Vagina (tissue), 2 donors: ENCODE data around the gene TMEM39B.

Experiments used
- POLR2A ChIP-seq, 2 donors: fragments of 450-650 bp; IDR thresholded peaks; one replicate each; pipeline ENCODE4 v1.6.1; 2017; ENCODE audit warnings: antibody characterized with exemption in 2 of 2, mild to moderate bottlenecking in 2 of 2, moderate library complexity in 2 of 2
- POLR2AphosphoS5 ChIP-seq, 2 donors: sonication (generic); formaldehyde crosslinking; IDR thresholded peaks; one replicate each; pipeline ENCODE4 v1.9.0; 2017; ENCODE audit warnings: antibody characterized with exemption in 2 of 2, mild to moderate bottlenecking in 2 of 2, low read depth in 1 of 2; ENCODE audit not compliant: insufficient read depth in 1 of 2
- TF ChIP-seq, protein P1 (sequence below), 3 experiments: fragments of 450-650 bp in 2 of 3; fragments of 200-600 bp in 1 of 3; sonication (generic) in 1 of 3; IDR thresholded peaks; one replicate each; pipeline ENCODE4 v1.5.1; 2017 to 2019; ENCODE audit warnings: antibody characterized with exemption in 3 of 3, mild to moderate bottlenecking in 2 of 3, moderate library complexity in 2 of 3

DNA sequence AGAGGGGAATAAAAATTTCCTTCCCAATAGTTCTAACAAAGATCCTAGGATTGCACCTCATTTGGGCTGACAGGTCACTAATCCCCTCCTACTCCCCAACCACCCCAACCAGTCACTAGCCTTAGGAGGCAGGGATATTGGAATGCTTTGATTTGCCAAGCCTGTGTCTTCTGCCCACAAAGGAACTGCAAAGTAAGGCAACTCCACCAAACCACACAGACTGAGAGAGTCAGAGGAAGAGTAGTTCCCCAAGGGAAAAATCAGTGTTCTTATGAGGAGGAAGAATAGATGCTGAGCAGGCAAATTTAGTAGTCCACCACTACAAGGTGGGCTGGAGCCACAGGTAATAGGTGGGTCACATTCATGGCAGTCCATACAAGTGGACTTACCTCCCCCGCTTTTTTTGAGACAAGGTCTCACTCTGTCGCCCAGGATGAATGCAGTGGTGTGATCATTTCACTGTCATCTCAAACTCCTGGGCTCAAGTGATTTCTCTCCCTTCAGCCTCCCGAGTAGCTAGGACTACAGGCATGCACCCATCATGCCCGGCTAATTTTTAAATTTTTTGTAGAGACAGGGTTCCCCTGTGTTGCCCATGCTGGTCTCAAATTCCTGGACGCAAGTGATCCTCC, 3.7 kb upstream of the TMEM39B start:
- TF ChIP-seq, protein P1, sequence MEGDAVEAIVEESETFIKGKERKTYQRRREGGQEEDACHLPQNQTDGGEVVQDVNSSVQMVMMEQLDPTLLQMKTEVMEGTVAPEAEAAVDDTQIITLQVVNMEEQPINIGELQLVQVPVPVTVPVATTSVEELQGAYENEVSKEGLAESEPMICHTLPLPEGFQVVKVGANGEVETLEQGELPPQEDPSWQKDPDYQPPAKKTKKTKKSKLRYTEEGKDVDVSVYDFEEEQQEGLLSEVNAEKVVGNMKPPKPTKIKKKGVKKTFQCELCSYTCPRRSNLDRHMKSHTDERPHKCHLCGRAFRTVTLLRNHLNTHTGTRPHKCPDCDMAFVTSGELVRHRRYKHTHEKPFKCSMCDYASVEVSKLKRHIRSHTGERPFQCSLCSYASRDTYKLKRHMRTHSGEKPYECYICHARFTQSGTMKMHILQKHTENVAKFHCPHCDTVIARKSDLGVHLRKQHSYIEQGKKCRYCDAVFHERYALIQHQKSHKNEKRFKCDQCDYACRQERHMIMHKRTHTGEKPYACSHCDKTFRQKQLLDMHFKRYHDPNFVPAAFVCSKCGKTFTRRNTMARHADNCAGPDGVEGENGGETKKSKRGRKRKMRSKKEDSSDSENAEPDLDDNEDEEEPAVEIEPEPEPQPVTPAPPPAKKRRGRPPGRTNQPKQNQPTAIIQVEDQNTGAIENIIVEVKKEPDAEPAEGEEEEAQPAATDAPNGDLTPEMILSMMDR (IDR thresholded peaks at IDR 0.05): no peak
- TF ChIP-seq POLR2A (IDR thresholded peaks at IDR 0.05) (no peak), POLR2AphosphoS5 (IDR thresholded peaks at IDR 0.05; ENCODE audit: insufficient read depth in 1 of 2, low read depth in 1 of 2) (no peak)
